WTC11 (cell line): ENCODE data around the gene UMOD. TPM values are rescaled to one million over a fixed set of nuclear protein-coding genes. Genes with fewer than 3 reads are reported as not detected.

Experiments
- ATAC-seq: fragments of 200-7000 bp; cut with Tn5 transposase; 2 replicates; pipeline ENCODE4 v1.10.0; 2021; ENCODE audit warnings: mild to moderate bottlenecking, moderate library complexity
- CTCF ChIA-PET: fragments of 300-600 bp; sonication (Branson Sonifier 250); formaldehyde crosslinking; loops from one replicate; lab custom pipeline; 2021; ENCODE audit warnings: antibody characterized with exemption; lab: Charles Lee
- POLR2A ChIA-PET: fragments of 350-600 bp; sonication (Branson Sonifier 250); formaldehyde crosslinking; loops from one replicate; lab custom pipeline; 2021; ENCODE audit warnings: antibody characterized with exemption; lab: Charles Lee
- DNase-seq: peaks from one replicate; pipeline ENCODE4 v3.0.0; 2021; ENCODE audit warnings: low spot score
- H3K27ac Mint-ChIP-seq: 2 replicates; pipeline ENCODE4 v1.8.0; 2021; ENCODE audit warnings: mixed read lengths
- H3K27me3 Mint-ChIP-seq: 2 replicates; pipeline ENCODE4 v1.8.0; 2021; ENCODE audit warnings: low read depth, mild to moderate bottlenecking, moderate library complexity, mixed read lengths
- H3K36me3 Mint-ChIP-seq: 2 replicates; pipeline ENCODE4 v1.8.0; 2021; ENCODE audit warnings: mixed read lengths
- H3K4me1 Mint-ChIP-seq: 2 replicates; pipeline ENCODE4 v1.8.0; 2022; ENCODE audit warnings: mixed read lengths
- H3K4me3 Mint-ChIP-seq: 2 replicates; pipeline ENCODE4 v1.8.0; 2021; ENCODE audit warnings: mild to moderate bottlenecking, moderate library complexity, mixed read lengths
- H3K9me3 Mint-ChIP-seq: 2 replicates; pipeline ENCODE4 v1.8.0; 2021; ENCODE audit warnings: mixed read lengths
- ELF4 ChIP-seq: sonication (generic); formaldehyde crosslinking; IDR thresholded peaks from 2 replicates; pipeline ENCODE4 v1.8.1; 2022; ENCODE audit warnings: low read depth, mild to moderate bottlenecking, moderate library complexity, missing genetic modification reagents
- ETV6 ChIP-seq: sonication (generic); formaldehyde crosslinking; IDR thresholded peaks from 2 replicates; pipeline ENCODE4 v1.8.1; 2022; ENCODE audit warnings: mild to moderate bottlenecking, missing genetic modification reagents
- FOXP4 ChIP-seq: sonication (generic); formaldehyde crosslinking; IDR thresholded peaks from 2 replicates; pipeline ENCODE4 v1.8.0; 2022; ENCODE audit warnings: mild to moderate bottlenecking, missing genetic modification reagents
- GABPB1 ChIP-seq: sonication (generic); formaldehyde crosslinking; IDR thresholded peaks from 2 replicates; pipeline ENCODE4 v1.8.1; 2023; ENCODE audit warnings: mild to moderate bottlenecking, missing genetic modification reagents
- HMGXB4 ChIP-seq: sonication (generic); formaldehyde crosslinking; IDR thresholded peaks from 2 replicates; pipeline ENCODE4 v1.8.1; 2023; ENCODE audit warnings: mild to moderate bottlenecking, moderate library complexity, missing genetic modification reagents
- IRF1 ChIP-seq: sonication (generic); formaldehyde crosslinking; IDR thresholded peaks from 2 replicates; pipeline ENCODE4 v1.8.0; 2023; ENCODE audit warnings: missing genetic modification reagents
- JAZF1 ChIP-seq: fragments of 250-450 bp; sonication (Bioruptor Pico); IDR thresholded peaks from 2 replicates; pipeline ENCODE4 v1.9.0; 2021; ENCODE audit warnings: moderate library complexity, mild to moderate bottlenecking, inconsistent platforms
- NFATC4 ChIP-seq: fragments of 250-450 bp; sonication (Bioruptor Pico); IDR thresholded peaks from 2 replicates; pipeline ENCODE4 v1.9.0; 2021; ENCODE audit warnings: mild to moderate bottlenecking
- NR2C2 ChIP-seq: sonication (generic); formaldehyde crosslinking; IDR thresholded peaks from 2 replicates; pipeline ENCODE4 v1.8.0; 2022; ENCODE audit warnings: mild to moderate bottlenecking, missing genetic modification reagents
- NR3C1 ChIP-seq: sonication (generic); formaldehyde crosslinking; conservative IDR thresholded peaks from 2 replicates; pipeline ENCODE4 v1.8.1; 2023; ENCODE audit warnings: low read depth, mild to moderate bottlenecking, missing genetic modification reagents
- RELA ChIP-seq: sonication (generic); formaldehyde crosslinking; IDR thresholded peaks from 2 replicates; pipeline ENCODE4 v1.8.1; 2022; ENCODE audit warnings: missing genetic modification reagents, mild to moderate bottlenecking, borderline replicate concordance
- SOX15 ChIP-seq: fragments of 250-450 bp; sonication (Bioruptor Pico); IDR thresholded peaks from 2 replicates; pipeline ENCODE4 v1.9.0; 2021; ENCODE audit warnings: mild to moderate bottlenecking
- TCF7 ChIP-seq: sonication (generic); formaldehyde crosslinking; IDR thresholded peaks from 2 replicates; pipeline ENCODE4 v1.8.0; 2022; ENCODE audit warnings: mild to moderate bottlenecking, low read depth, missing genetic modification reagents, moderate library complexity
- TP53 ChIP-seq: sonication (generic); formaldehyde crosslinking; IDR thresholded peaks from 2 replicates; pipeline ENCODE4 v1.8.1; 2023; ENCODE audit warnings: mild to moderate bottlenecking, missing genetic modification reagents
- ZBTB21 ChIP-seq: sonication (generic); formaldehyde crosslinking; IDR thresholded peaks from 2 replicates; pipeline ENCODE4 v1.8.1; 2023; ENCODE audit warnings: mild to moderate bottlenecking, missing genetic modification reagents, borderline replicate concordance
- ZBTB43 ChIP-seq: sonication (generic); formaldehyde crosslinking; IDR thresholded peaks from 2 replicates; pipeline ENCODE4 v1.8.1; 2023; ENCODE audit warnings: mild to moderate bottlenecking, missing genetic modification reagents
- ZMAT4 ChIP-seq: fragments of 250-450 bp; sonication (Bioruptor Pico); IDR thresholded peaks from 2 replicates; pipeline ENCODE4 v1.9.0; 2021; ENCODE audit warnings: mild to moderate bottlenecking
- ZNF232 ChIP-seq: sonication (generic); formaldehyde crosslinking; IDR thresholded peaks from 2 replicates; pipeline ENCODE4 v1.8.0; 2022; ENCODE audit warnings: mild to moderate bottlenecking, missing genetic modification reagents
- ZNF281 ChIP-seq: sonication (generic); formaldehyde crosslinking; IDR thresholded peaks from 2 replicates; pipeline ENCODE4 v1.8.0; 2023; ENCODE audit warnings: mild to moderate bottlenecking, missing genetic modification reagents
- ZNF416 ChIP-seq: fragments of 250-450 bp; sonication (Bioruptor Pico); IDR thresholded peaks from 2 replicates; pipeline ENCODE4 v1.9.0; 2021; ENCODE audit warnings: mild to moderate bottlenecking, inconsistent platforms
- ZNF423 ChIP-seq: fragments of 250-450 bp; sonication (Bioruptor Pico); IDR thresholded peaks from 2 replicates; pipeline ENCODE4 v2.1.2; 2022; ENCODE audit warnings: mild to moderate bottlenecking, moderate library complexity
- total RNA-seq: library from RNA; stranded (reverse); gene quantifications from 3 replicates; pipeline ENCODE4 v1.2.3, GENCODE V29; 2021

Gene UMOD
- total RNA-seq, 1 experiment from 2014 or later = not detected

GRCh38 chr16:20323591-20324117 lies 28.9 kb downstream of the UMOD start:
- Mint-ChIP-seq H3K9me3 (no peaks in the 10 kb centered on the region), H3K4me3 (no peak overlapping the region), H3K4me1 (peaks cover 5% of the 10 kb centered on the region; the same call in 1 of the 2 replicates), H3K36me3 (no peaks in the 10 kb centered on the region), H3K27ac (no peak overlapping the region), H3K27me3 (no peaks in the 10 kb centered on the region)
- ATAC-seq = peak; percentile 80
- peak; percentile 20 for DNase-seq
- TF ChIP-seq ZBTB21 (CRISPR knock-in tag) (no peak), NR2C2 (CRISPR knock-in tag) (no peak), ZNF281 (CRISPR knock-in tag) (no peak), ZNF423 (CRISPR knock-in tag) (no peak), ETV6 (CRISPR knock-in tag) (no peak), NR3C1 (CRISPR knock-in tag) (no peak), ZNF416 (CRISPR knock-in tag) (no peak), SOX15 (no peak), TP53 (no peak), NFATC4 (CRISPR knock-in tag) (no peak), GABPB1 (CRISPR knock-in tag) (no peak), IRF1 (no peak), ZNF232 (CRISPR knock-in tag) (no peak), RELA (CRISPR knock-in tag) (no peak), HMGXB4 (CRISPR knock-in tag) (no peak), FOXP4 (CRISPR knock-in tag) (no peak), TCF7 (no peak), ELF4 (no peak), ZBTB43 (CRISPR knock-in tag) (no peak)
- POLR2A ChIA-PET = no interaction called here
- CTCF ChIA-PET = interaction anchor here (0.8 to 1.6 kb wide), 3 partner anchors 60 to 740 kb away, joined by 3 to 9 read pairs (median 3); no protein-coding TSS in a partner anchor

- H3K27ac Mint-ChIP-seq = no peak overlapping the region
Measured at GRCh38 chr16:20322696-20323095, 29.8 kb downstream of the UMOD start.

More at GRCh38 chr16:20322696-20323095, 29.8 kb downstream of the UMOD start:
- ChIA-PET POLR2A (no interaction called here), CTCF (interaction anchor here (0.8 kb wide), 1 partner anchor 61 kb away, joined by 3 read pairs; no protein-coding TSS in a partner anchor)
- H3K4me3 Mint-ChIP-seq = no peak overlapping the region
- DNase-seq = no peak
- H3K27me3 Mint-ChIP-seq = no peaks in the 10 kb centered on the region
- no peaks in the 10 kb centered on the region for H3K36me3 Mint-ChIP-seq
- H3K4me1 Mint-ChIP-seq = peaks cover 5% of the 10 kb centered on the region; the same call in 1 of the 2 replicates
- no peak for ATAC-seq
- TF ChIP-seq NR2C2 (CRISPR knock-in tag) (no peak), JAZF1 (CRISPR knock-in tag) (no peak), ZMAT4 (CRISPR knock-in tag) (no peak)
- no peaks in the 10 kb centered on the region for H3K9me3 Mint-ChIP-seq
